GM12801 (cell line): ENCODE data around the gene OR1M1.

Experiments
- TF ChIP-seq, protein P1 (sequence below): IDR thresholded peaks from one replicate; pipeline ENCODE4 v1.5.1; 2011; ENCODE audit warnings: control low read depth; ENCODE audit not compliant: insufficient read length; ENCODE audit errors: extremely low read depth

Gene OR1M1

GRCh38 chr19:9132422-9132821 lies 45.6 kb downstream of the OR1M1 start:
- TF ChIP-seq, protein P1, sequence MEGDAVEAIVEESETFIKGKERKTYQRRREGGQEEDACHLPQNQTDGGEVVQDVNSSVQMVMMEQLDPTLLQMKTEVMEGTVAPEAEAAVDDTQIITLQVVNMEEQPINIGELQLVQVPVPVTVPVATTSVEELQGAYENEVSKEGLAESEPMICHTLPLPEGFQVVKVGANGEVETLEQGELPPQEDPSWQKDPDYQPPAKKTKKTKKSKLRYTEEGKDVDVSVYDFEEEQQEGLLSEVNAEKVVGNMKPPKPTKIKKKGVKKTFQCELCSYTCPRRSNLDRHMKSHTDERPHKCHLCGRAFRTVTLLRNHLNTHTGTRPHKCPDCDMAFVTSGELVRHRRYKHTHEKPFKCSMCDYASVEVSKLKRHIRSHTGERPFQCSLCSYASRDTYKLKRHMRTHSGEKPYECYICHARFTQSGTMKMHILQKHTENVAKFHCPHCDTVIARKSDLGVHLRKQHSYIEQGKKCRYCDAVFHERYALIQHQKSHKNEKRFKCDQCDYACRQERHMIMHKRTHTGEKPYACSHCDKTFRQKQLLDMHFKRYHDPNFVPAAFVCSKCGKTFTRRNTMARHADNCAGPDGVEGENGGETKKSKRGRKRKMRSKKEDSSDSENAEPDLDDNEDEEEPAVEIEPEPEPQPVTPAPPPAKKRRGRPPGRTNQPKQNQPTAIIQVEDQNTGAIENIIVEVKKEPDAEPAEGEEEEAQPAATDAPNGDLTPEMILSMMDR, result no peak

- TF ChIP-seq, protein P1, result no peak
Measured at GRCh38 chr19:9139609-9140158, 52.8 kb downstream of the OR1M1 start.

GRCh38 chr19:9140159-9140874 lies 53.5 kb downstream of the OR1M1 start, which contains the start of gene ZNF317:
ZNF317 (plus strand) TSS chr19:9140397; CDS start chr19:9156017, 15,620 bp downstream.
- TF ChIP-seq, protein P1, result no peak

- TF ChIP-seq, protein P1, result no peak
Measured at GRCh38 chr19:9144920-9145319, 58.1 kb downstream of the OR1M1 start.
